ENCODE results near the gene EMSY.

DNA sequence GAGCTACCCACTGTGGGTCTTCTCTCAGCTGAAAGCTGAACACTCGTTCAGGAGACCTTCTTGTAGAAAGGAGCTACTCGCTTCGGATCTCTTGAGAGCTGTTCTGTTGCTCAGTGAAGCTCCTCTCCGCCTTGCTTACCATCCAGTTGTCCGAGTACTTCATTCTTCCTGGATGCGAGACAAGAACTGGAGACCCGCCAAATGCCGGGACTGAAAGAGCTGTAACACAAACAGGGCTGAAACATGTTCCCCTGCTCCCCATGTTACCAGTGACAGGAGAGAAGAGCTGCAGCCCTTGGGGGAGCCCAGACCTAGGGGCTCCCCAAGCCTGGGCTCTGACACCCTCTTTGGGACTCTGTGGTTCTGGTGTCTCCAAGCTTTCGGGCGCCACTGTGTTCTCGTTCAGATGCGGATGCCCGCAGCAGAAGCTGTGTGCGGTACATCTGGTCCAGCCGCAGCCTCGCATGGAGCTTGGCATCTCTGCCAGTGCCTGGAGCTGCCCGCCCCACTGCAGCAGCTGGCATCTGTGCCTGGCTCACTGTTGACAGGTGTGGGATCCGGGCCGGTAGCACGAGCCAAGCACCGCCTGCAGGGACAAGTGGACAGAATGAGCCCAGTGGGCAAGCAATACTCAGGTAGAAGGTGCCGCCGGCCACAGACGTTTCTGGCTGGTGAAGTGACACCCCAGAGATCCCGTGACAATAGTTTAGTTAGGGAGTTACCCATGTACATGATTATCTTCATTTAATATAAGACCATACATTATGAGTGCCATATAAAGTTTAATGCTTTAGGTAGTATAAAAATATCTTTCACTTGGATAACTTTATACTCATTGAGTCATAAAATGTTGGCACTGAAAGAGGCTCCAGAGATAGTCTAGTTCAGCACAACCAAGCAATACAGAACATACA, 49.1 kb downstream of the EMSY start:
- TF ChIP-seq CTCF (conservative IDR thresholded peaks at IDR 0.05) = no peak
- no peak for TF ChIP-seq ZFX (IDR thresholded peaks at IDR 0.05)
